Epithelial cell of proximal tubule (primary cell): ENCODE data around the gene CADM1. TPM values are rescaled to one million over a fixed set of nuclear protein-coding genes. Genes with fewer than 3 reads are reported as not detected.

ENCODE experiments used
- DNase-seq: peaks from one replicate; pipeline ENCODE4 v3.0.0-alpha.2; 2011; ENCODE audit warnings: low read depth
- H3K4me3 ChIP-seq: 2 replicates; pipeline ENCODE4 v1.5.1; 2011; ENCODE audit warnings: low read depth, mild to moderate bottlenecking, low read length
- total RNA-seq: library from RNA; depleted of rRNA; stranded (reverse); fragments of >200 nt; gene quantifications from 2 replicates; pipeline ENCODE4 v1.2.3, GENCODE V29; 2015
- TF ChIP-seq, protein P1 (sequence below): conservative IDR thresholded peaks from 2 replicates; pipeline ENCODE4 v1.5.1; 2012; ENCODE audit warnings: low read depth, mild to moderate bottlenecking, low read length

Gene CADM1
- total RNA-seq, 1 donor from 2014 or later, result 21.3 TPM

DNA sequence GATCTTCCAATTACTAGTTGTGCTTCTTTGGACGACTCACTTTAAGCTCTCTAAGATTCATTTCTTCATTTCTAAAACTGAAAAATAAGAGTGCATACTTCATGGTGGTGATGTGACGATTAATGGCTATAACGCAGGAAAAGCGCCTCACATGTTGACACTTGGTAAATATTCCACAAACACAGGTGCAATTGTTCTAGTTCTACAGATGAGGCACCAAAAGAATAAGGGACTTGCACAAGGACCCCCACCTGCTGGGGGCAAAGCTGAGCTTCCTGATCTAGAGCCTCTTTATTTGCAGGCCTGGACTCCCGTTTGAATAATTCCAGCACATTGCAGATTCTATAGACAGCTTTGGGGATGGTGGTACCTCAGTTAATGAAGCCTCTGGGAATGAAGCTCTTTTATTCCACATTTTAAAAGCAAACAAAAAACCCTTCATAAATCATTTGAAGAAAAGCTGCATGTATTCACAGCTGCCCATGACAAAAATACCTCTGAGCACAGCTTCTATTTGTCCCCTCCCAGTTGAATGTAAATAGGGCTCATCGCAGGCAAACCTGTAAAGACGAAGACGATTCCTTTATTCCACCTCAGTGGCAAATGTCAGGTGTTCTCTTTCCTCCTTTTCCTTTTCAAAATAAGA lies 14.9 kb upstream of the CADM1 start:
- TF ChIP-seq, protein P1, sequence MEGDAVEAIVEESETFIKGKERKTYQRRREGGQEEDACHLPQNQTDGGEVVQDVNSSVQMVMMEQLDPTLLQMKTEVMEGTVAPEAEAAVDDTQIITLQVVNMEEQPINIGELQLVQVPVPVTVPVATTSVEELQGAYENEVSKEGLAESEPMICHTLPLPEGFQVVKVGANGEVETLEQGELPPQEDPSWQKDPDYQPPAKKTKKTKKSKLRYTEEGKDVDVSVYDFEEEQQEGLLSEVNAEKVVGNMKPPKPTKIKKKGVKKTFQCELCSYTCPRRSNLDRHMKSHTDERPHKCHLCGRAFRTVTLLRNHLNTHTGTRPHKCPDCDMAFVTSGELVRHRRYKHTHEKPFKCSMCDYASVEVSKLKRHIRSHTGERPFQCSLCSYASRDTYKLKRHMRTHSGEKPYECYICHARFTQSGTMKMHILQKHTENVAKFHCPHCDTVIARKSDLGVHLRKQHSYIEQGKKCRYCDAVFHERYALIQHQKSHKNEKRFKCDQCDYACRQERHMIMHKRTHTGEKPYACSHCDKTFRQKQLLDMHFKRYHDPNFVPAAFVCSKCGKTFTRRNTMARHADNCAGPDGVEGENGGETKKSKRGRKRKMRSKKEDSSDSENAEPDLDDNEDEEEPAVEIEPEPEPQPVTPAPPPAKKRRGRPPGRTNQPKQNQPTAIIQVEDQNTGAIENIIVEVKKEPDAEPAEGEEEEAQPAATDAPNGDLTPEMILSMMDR, result no peak
- H3K4me3 ChIP-seq, result no peak overlapping the region
- DNase-seq, result no peak

DNA sequence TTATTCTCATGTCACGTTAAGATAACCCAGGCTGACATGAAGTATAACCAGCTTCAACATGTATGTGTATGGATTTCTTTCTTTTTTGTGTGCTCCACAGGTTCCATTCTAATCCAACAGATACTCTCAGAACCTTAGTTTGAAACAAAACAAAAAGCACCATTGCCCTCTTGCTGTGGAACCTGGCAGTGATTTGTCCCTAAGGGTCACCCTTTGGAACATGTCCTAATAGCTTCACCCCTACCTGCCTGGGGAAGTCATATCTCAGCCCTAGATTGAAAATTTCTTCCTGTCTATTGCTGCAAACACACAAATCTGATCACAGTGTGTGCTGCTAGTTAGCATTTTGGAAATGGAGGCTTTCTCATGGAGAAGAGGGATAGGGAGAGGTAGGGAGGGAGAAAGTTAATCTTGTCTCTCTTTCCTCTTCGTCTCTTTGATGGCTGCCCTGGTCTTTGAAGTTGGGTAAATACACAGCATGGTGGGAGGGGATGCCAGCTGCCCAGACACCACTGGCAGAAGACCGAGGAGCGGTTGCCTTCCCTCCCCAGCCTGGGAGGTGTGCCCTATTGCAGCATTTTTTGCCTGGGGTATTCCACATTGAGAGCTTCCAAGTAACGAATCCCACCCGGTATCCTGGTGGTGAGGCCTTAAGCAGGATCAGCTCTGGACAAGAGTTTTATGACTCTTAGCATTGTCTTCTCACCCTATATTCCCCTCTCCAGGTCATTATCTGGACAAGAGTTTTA lies 11.6 kb upstream of the CADM1 start:
- no peak for DNase-seq
- TF ChIP-seq, protein P1, result peak; percentile 2
- H3K4me3 ChIP-seq, result no peak overlapping the region

DNA sequence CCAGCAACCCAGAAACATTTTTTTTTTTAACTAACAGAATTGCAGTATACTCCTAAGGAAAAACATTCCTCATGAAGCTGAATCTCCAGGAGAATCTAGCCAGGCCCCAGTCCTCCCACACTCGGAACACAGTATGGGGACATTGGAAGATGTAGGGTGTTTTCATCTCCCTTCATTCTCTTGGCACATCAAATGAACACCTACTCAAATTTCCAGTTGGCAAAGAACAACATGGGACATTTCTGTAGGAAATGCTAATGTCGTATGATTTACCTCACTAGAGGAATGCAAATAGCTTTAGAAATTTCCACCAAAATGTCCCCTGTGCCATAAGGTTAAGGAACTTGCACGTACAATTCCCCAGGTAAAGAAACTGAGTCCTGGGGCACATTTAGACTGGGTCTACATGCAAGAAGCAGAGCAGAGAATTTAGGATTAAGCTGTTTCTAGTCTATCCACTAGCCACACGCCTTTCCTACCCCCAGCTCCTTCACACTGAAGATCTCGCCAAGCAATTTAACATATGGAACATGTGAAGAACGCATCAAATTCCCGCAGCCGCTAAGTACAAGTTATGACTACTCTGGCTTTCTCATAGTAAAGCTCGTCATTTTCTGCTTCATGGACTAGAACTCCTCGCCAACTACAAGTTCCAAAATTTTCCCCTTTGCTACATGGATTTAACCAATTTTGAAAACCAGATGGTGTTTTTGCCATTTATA lies 2.9 kb upstream of the CADM1 start:
- no peak for DNase-seq
- H3K4me3 ChIP-seq, result no peak overlapping the region
- TF ChIP-seq, protein P1, result no peak

DNA sequence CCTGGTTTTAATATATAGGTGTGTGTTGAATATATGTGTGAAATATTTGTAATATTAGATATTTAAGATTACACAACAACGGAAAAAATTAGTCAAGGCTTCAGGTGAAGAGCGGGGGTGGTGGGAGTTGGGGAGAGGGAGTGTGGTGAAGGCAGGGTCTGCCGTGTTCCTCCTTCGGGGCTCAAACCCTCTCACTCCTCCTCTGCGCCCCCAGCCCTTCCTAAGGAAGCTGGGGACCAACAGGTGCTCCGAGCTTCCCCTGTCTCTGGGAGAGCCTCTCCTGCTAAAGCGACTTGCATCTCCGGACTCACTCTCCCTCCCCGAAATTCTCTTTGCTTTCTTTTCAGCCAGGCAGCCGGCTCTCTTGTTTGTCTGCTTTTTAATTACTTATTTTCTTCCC lies 960 bp upstream of the CADM1 start:
- DNase-seq, result no peak
- H3K4me3 ChIP-seq, result peak overlapping the region; percentile 74
- TF ChIP-seq, protein P1, result no peak

DNA sequence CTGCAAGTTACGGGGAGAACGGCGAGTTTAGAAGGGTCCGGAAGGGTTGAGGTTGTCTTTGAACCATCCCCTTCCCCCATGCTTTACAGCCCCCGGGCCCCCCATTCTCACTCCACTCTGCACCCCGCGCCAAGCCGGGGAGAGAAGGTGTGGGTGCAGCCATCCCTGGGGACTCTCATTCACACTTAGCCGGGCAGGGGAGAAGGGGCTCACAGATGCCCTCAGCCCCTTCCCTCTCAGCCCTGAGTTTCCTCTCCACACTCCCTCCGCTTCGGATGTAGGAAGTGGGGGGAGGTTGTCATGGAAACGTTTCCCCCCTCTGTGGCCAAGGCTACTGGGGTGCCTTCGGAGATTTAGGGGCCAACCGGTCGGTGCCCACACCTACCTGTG lies 334 bp downstream of the CADM1 start:
- no peak for DNase-seq
- H3K4me3 ChIP-seq, result peak overlapping the region; percentile 74
- TF ChIP-seq, protein P1, result no peak

DNA sequence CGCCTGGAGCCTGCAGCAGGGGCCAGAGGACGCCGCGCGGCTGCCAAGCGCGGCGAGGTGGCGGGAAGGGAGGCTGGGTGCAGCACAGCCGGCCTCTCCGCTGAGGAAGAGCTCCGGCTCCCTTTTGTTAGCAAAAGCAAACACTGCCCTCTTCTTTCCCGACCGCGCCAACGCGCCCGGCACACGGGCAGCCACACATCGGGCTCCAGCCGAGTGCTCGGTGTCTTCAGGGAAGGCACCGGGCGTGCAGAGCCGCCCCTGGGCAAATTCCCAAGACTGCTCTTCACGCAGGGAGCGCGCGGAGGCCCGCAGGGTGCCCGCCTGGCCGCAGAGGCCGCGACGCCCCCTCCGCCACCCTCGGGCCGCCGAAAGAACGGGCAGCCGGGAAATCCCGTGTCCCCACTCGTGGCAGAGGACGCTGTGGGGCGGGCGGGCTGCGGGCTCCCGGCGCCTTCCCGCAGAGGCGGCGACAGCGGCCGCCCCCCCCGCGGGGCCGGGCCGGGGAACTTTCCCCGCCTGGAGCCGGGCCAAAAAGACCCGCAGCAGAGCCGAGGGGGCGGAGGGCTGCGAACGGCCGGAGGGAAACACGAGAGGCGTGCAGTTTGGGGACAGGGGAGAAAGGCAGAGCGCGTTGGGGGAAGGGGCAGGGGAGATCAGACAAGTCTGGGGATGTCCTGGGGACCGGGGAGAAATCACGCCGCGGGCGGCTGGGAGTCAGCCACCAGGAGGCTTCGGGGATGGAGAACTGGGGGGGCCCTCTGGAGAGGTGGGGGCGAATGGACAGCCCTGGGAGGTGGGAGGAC lies 931 bp downstream of the CADM1 start:
- no peak for DNase-seq
- TF ChIP-seq, protein P1, result peak; percentile 47

More for the DNA sequence above, 931 bp downstream of the CADM1 start:
- H3K4me3 ChIP-seq, result peak overlapping the region; percentile 74
